Astrocyte (in vitro differentiated cells and primary cell): ENCODE measurements around the gene UTP4.

Experiments
- CTCF ChIP-seq: IDR thresholded peaks from 2 replicates; pipeline ENCODE4 v1.5.1; 2011; ENCODE audit warnings: low read depth, mild to moderate bottlenecking, inconsistent platforms, low read length, moderate library complexity; ENCODE audit not compliant: insufficient read depth
- EZH2 ChIP-seq: IDR thresholded peaks from 2 replicates; pipeline ENCODE4 v1.6.1; 2012; ENCODE audit warnings: mild to moderate bottlenecking, low read length, inconsistent platforms; ENCODE audit not compliant: insufficient read depth

GRCh38 chr16:69126221-69126620 lies 6.2 kb upstream of the UTP4 start:
- no peak for TF ChIP-seq CTCF
- TF ChIP-seq EZH2, result no peak
